CD4-positive, alpha-beta T cell treated with Interleukin-4 for 1 hour (primary cell): Measurements from ENCODE around the gene PPDPF.
A peak's percentile ranks its signal among the peaks of the same experiment; 100 is the strongest.
"Not testable (repeated sequence)": the region's sequence is repeated elsewhere in the genome, so short reads cannot be mapped to it uniquely, and the experiment has no call there.

Experiments
- DNase-seq, 2 donors: peaks; one replicate each; pipeline ENCODE4 v3.0.0-alpha.2; 2020 to 2022

Gene PPDPF

DNA sequence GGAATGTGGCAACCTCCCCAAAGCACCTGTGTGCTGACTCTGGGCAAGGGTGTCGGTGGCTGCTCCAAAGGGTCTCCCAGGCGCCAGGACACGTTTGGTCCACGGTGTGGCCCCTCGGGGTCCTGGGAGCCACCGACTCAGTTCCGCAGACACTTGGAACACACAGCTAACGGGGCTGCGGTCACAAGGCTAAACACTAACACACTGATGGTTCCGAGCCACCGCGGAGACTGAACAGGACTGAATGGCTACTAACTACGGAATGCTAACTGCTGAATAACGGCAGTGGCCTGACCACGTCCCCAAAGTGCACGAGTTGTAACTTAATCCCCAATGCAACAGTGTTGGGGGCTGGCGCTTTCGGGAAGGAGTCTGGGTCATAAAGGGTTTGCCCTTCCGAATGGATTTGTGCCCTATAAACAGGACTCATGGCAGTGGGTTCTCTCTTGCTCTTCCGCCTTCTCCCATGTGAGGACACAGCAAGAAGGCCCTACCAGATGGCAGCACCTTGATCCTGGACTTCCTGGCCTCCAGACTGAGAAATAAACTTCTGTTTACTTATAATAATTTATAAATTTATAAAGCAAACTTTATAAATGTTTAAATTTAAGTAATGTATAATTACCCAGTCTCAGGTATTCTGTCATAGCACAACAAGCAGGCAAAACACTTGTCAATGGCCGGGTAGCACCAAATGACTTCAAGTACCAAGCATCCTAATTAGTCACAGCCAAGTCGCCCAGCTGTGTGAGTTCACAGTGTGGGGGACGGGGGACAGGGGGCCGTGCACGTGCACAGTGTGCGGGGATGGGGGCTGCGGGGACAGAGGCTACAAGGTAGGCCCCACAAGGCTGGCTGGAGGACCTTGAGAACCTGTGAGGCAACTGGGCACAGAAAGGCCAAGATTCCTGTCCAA is 19.4 kb upstream of the PPDPF start:
- no peak for DNase-seq

DNA sequence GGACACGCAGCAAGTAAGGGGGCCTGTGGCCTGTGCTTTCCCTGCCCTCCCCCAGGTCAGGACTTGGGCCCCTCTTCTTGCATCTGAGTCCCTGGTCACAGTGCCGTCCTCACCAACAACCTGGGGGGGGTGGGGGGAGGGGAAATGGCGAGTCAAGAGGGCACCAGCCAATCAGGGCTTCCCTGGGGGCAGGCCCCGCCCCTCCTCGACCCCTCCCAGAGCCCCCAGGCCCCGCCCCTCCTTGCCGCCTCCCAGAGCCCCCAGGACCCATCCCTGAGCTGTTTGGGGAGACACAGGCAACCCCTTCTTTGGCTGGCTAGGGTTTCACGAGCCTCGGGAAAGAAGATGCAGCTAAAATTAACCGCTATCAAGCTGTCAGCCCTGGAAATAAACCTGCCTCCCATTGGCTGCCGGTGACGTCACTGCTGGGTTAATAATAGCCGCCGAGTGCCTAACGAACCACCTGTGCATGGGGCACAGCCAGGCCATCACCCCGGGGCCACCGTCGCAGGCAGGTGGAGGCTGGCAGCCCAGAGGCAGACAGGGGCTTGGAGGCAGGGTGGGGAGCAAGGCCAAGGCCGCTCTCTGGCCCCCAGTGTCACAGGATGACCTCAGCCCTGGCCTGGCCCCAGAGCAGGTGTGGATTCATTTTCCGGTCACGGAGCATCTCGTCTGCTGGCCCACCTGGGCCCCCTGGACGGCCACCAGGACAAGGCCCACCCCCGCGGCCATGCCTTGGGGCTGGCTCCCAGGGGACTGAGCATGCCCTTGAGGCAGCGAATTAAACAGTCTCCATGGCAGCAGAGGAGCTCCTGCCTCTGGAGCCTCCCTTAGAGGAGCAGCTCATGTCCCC is 18.5 kb upstream of the PPDPF start:
- no peak for DNase-seq

DNA sequence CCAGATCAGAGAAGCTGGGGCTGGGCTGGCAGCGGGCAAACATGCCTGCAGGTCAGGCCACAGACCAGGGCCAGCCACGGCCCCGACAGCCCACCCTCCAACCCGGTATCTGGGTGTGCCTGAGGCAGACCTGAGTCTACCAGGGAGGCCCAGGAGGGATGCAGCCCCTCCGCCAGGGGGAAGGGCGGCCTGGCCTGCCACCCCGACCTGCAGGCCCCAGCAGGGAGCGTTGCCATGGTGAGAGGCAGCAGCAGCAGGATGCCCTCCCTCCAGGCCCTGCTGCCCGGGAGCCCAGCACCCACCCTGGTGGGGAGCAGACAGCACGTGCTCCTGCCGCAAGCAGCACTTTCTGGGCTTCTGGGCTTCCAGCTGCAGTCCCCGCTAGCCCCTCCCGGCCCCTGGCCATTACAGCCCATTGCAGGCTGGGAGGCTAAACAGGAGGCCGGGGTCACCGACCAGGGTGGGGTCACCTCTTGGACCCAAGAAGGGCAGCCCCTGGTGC is 17.8 kb upstream of the PPDPF start:
- DNase-seq = no peak

DNA sequence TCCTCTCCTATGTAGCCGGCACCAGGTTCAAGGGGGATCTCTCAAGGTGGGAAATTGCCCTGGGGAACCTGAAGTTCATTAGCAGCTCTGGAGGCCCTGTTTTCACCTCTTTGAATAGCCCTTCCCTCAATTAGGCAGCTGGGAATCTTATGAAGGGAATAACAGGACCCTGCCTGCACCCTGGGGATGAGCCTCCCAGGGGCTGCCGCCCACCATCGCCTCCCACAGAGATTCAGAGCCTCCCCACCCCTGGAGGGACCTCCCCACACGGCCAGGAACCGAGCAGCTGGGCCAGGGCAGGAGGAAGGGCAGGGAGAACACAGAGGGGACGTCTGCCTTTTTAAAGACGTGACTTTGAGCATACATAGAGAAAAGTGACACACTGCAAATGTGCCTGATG is 17.0 kb upstream of the PPDPF start:
- no peak for DNase-seq

DNA sequence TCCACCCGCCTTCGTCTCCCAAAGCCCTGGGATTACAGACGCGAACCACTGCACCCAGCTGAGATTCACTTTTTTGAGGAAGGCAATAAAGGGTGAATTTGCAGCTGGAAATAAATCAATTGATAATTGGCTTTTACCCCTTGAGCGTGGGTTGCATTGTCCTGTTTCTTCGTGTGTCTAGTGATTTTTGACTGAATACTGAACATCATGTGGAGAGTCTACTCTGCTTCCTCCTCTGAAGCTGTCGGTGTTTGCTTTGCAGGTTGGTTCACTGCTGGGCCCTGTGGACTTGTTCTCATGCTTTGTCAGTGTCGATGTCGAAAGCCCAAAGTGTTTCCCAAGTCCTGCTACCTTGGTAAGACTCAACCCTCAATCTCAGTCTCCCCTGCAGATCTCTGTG is 15.9 kb upstream of the PPDPF start:
- no peak for DNase-seq

DNA sequence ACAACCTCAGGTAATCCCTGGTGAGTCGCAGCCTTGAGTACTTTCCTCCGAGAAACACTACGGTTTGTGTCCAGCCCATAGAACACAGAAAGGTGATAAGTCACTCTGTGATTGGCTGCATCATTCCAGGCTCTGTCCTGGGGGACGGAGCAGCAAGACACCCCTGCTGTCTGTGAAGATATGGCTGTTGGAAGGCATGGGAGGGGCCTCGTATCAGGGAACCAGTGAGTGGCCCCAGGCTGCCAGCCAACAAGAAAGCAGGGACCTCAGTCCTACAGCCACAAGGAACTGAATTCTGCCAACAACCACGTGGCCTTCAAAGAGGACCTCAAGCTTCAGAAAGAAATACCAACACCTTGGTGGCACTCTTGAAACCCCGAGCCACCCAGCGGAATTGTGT is 15.3 kb upstream of the PPDPF start:
- no peak for DNase-seq

DNA sequence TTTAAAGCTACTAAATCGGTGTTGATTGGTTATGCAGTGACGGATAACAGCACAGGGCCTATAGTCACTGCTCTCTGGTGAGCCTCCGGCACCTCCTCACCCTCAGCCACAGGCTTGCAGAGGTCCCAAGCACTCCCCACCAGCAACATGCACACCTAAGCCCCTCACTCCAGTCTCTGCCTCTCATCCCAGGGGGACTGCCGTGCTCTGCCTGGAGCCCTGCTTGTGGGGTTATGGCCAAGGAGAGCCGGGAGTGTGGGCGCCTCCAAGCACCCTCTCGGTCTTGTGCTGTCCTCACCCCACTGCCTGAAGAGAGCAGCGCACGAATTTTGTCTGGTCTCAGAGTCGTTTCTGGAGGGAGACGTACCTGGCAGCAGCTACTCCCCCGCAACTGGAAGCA is 14.8 kb upstream of the PPDPF start:
- no peak for DNase-seq

DNA sequence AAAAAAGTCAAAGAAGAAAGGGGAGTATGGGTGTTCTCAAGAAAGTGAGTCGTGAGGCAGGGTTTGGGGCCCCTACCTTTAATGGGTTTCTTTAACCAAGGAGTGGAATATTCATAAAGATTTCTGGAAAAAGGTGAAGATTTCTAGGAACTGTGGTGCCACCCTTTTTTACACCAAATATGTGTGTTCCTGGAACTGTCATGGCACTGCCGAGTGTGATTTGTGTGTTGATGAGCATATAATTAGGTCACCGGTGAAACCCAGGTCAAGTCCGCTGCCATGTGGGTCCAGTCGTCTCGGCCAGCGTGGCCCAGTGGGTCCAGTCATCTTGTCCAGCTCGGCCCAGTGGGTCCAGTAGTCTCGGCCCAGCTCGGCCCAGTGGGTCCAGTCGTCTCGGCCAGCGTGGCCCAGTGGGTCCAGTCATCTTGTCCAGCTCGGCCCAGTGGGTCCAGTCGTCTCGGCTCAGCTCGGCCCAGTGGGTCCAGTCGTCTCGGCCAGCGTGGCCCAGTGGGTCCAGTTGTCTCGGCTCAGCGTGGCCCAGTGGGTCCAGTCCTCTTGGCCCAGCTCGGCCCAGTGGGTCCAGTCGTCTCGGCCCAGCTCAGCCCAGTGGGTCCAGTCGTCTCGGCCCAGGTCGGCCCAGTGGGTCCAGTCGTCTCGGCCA is 13.4 kb upstream of the PPDPF start:
- no peak for DNase-seq

DNA sequence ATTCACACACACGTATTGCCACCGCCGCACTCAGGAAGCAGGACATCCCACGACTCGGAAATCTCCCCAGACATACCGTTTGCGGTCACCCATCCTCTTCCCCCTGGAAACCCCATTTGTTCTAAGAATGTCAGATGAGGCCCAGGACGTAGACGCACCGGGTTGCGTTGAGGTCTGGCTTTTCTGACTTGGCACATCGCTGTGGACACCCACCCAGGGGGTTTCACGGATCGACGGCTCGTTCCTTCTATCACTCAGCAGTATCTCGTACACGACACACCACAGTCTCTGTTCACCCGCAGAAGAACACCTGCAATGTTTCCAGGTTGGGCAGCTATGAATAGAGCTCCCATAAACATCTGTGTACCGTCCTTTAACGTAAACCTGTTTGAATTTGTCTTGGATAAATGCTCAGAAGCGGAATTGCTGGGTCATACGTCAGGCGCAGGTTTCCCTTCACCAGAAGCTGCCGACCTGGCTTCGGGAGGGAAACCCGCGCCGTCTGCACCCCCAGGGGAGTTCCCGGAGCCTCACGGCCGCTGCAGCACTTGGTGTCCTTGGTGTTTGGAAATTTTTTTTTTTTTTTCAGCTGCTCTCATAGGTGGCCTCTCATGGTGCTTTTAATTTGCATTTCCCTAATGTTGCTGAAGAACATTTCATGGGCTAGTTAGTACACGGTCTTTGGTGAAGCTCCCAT is 12.3 kb upstream of the PPDPF start:
- no peak for DNase-seq

DNA sequence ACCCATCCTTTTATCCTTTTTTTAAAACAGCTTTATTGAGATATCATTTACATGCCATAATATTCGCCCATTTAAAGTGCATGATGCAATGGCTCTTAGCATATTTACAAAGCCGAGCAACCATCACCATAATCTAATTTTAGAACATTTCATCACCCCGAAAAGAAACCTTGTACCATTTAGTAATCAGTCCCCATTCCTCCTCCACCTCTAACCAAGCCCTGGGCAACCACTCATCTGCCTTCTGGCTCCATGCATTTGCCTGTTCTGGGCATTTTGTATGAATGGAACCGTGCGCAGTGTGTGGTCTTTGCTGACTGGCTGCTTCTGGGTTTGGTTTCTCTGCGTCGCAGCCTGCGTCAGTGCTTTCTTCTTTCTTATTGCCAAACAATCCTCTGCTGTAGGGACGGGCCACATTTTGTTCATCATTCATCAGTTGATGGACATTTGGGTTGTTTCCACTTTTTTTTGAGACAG is 11.4 kb upstream of the PPDPF start:
- no peak for DNase-seq

DNA sequence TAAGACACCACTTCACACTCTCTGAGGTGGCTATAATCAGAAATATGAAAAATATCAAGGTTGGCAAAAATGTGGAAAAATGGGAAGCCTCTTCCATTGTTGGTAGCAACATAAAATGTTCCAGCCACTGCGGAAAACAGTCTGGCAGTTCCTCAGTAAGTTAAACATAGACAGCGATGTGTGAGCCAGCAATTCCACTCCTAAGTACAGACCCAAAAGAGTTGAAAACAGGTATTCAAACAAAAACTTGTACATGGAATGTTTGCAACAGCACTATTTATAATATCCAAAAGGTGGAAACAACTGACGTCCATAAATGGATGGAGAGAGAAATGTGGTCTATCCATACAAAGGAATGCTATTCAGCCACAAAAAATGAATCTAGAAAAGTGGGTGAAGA is 7.4 kb upstream of the PPDPF start:
- no peak for DNase-seq

DNA sequence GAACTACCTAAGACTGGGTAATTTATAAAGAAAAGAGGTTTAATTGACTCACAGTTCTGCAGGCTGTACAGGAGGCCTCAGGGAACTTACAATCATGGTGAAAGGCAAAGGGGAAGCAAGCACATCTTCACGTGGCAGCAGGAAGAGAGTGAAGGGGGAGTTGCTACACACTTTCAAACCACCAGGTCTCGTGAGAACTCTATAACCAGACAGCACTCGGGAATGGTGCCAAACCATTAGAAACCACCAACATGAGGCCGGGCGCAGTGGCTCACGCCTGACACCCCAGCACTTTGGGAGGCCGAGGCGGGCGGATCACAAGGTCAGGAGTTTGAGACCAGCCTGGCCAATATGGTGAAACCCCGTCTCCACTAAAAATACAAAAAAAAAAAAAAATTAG is 6.0 kb upstream of the PPDPF start:
- DNase-seq = not testable (repeated sequence)

DNA sequence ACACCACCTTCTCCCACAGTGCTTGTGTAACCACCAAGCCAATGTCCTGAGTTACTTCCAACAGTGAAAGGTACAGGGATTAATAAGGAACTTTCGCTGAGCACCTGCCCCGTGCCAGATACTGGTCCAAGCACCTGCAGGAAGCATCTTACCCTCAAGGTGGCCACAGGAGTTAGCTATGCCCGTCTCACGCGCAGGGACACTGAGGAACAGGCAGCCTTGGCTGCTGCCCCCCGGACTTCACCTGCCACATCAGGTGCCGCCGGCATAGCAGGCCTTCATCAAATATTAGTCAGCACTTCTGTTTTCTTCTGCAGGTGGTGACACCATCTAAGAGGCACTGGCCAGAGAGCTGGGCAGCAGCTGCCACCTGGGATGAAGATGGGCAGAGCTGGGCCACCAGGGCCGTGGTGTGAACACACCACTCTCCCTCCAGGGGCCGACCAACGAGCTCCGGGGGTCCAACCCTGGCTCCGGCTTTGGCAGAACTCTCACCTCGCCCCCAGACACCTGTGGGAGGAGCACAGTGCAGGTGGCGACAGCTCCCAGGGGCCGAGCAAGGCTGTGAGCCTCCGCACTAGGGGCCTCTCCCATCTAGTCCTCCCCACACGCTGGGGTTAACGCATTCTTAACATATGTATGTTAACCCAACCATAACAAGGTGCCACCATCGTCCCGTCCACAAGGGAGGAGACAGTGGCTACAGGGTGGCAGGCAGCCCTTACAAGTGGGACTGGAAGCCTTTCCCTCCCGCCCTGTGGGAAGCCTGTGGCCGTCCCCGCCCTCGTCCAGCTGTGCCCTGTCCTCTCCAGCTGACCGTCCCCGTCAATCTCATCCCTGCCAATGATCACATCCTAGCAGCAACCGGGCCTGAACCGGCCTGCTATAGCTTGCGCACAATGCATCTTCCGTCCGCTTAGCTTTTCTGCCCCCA is 2.9 kb upstream of the PPDPF start:
- no peak for DNase-seq

DNA sequence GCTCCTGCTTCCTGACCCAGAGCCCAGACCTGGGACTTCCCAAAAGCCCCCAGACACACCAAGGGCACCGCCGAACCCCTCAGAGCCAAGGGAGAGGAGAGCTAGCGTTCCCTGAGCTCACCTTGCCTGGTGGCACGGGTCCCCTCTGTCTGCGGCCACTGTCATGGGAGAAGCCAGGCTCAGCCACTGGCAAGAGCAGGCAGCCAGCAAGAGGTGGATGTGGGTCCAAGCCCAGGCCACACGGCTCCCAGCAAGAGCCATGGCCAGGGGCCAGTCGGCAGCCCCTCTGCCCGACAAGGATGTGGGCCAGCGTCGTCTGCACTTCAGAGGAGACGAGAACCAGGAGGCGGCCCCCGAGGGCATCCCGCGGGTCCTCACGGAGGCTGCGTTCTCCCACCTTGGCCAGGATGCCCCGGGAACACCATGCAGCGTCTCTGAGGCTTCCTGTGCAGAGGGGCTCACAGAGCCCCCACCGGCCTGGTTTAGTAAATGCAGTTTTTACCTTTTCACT is 2.2 kb upstream of the PPDPF start:
- no peak for DNase-seq

DNA sequence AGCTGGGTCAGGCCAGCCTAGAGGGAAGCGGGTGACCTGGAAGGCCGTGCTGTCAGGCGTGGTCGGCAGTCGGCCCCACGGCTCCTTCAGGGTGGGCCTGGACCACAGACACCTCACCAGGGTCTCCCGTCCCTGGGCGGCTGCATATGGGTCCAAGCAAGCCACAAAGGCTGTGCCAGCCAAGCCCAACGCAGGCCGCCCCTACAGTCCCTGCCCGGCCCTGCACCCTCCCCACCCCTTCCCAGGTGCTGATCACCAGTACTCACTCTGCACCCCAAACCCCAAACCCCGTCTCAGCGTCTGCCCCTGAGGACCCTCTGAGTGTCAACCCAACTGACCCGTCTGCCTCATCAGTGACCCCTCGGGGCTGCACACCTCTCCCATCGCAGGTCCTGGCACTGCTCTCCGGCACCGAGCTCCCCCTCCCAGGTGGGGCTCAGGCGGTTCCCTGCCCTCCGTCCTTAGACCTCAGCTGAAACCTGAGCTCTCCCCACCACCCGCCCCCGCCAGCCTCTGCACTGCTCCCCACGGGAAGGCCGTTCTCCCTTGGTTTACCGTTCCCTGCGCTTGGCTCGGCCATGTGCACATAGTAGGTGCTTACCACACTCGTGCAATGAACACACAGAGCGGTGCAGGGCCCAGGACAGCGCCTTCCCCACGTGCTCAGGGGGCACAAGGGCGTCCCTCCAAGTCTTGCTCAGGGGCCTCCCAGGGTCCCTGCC is 1.5 kb upstream of the PPDPF start:
- DNase-seq = no peak

DNA sequence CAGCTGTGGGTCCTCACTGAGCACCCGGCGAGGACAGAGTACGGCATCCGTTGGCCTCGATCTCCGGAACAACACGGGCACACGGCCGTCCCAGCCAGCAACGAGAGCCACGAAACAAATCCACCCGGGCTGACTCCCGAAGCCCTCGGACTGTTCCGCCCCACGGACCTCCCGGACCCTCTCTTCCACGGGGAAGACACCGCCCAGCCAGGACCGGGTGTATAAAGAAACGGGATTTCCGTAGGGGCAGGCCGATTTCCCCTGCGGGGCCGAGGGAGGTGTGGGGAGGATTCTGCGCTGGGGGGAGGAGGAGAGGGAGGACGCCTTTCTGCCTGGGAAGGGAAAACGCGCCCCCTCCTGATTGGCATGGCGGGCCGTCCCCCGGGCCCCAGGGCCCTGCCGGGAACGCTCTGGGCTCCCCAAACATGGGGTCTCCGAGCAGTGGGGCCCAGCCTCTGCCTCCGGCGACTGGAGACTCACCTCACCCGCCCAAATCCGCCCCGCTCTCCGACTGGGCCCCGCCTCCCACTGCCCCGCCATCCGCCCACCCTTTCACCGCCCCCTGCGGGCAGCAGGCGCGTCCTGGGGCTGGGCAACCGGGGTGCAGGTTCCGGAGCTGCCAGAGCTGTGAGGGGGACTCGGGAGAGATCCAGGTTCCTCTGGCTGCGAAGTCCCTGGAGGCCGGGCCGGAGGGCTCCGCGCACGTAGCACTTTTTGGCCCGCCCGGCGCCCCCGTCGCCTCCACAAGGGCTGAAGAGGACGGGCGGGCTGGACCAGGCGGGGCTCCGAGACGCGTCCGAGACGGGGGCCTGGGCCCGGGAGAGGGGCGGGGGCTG is 679 bp upstream of the PPDPF start:
- peak; percentile 63 to 75 for DNase-seq

DNA sequence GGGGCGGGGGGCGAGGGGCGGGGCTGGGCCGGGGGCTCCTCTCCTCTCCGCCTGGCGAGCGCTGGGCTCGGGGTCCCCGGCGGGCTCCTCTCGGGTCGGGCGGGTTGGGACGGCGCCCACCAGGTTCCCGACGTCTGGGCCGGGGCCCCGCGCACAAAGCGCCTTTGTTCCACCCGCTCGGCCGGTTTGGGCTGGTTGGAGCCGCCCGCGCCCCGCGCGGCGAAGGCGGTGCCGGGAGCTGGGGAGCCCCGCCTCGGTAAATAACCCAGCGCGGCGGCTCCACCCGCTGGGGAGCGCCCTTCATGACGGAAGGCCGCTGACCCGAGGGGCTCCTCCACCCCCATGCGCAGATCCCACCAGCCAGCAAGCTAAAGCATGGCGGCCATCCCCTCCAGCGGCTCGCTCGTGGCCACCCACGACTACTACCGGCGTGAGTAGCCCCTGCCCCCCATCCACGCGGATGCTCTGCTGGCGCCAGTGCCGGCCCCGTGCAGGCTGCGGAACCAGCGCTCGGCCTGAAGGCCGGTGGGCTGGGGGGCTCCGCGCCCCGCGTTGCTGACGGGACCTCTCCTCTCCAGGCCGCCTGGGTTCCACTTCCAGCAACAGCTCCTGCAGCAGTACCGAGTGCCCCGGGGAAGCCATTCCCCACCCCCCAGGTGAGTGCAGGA is 503 bp downstream of the PPDPF start:
- DNase-seq = peak; percentile 35 to 62

DNA sequence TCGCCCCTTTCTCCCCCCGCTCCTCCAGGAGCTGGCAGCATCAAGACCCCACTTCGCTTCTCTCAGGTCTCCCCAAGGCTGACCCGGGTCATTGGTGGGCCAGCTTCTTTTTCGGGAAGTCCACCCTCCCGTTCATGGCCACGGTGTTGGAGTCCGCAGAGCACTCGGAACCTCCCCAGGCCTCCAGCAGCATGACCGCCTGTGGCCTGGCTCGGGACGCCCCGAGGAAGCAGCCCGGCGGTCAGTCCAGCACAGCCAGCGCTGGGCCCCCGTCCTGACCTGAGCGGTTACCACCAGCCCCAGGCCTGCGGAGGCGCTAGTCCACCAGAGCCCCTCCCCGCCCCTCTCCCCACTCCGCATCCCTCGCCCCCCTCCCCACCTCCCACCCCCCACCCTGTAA is 1.0 kb downstream of the PPDPF start:
- no peak for DNase-seq
